Hematopoietic multipotent progenitor cell treated with erythropoietin and hydrocortisone succinate and interleukin-3 and kit ligand, for 8 days (in vitro differentiated cells): ENCODE data around the gene AMOTL1.
"Not testable (repeated sequence)": the region's sequence is repeated elsewhere in the genome, so short reads cannot be mapped to it uniquely, and the experiment has no call there.

Source experiments
- DNase-seq: peaks from one replicate; pipeline ENCODE4 v3.0.0-alpha.2; 2015

AMOTL1 gene

GRCh38 chr11:94771951-94772350, 3.8 kb downstream of the AMOTL1 start:
- no peak for DNase-seq

- no peak for DNase-seq
These were observed 5.7 kb downstream of the AMOTL1 start for GRCh38 chr11:94773842-94774241.

- DNase-seq: no peak
These were observed 6.2 kb downstream of the AMOTL1 start for GRCh38 chr11:94774345-94774744.

- DNase-seq: peak; percentile 72
These were observed 7.6 kb downstream of the AMOTL1 start for GRCh38 chr11:94775567-94776327.

- DNase-seq: peak; percentile 78
These were observed 8.5 kb downstream of the AMOTL1 start for GRCh38 chr11:94776351-94777321.

- DNase-seq: peak; percentile 15
These were observed 12.3 kb downstream of the AMOTL1 start for GRCh38 chr11:94780432-94780831.

GRCh38 chr11:94781837-94782236, 13.7 kb downstream of the AMOTL1 start:
- no peak for DNase-seq

- DNase-seq: no peak
These were observed 14.3 kb downstream of the AMOTL1 start for GRCh38 chr11:94782446-94782845.

GRCh38 chr11:94784884-94785283, 16.7 kb downstream of the AMOTL1 start:
- no peak for DNase-seq

- DNase-seq: no peak
These were observed 17.4 kb downstream of the AMOTL1 start for GRCh38 chr11:94785509-94785908.

GRCh38 chr11:94786264-94787126, 18.3 kb downstream of the AMOTL1 start:
- peak; percentile 69 for DNase-seq

- peak; percentile 21 for DNase-seq
These were observed 19.6 kb downstream of the AMOTL1 start for GRCh38 chr11:94787801-94788200.

GRCh38 chr11:94788396-94788795, 20.2 kb downstream of the AMOTL1 start:
- DNase-seq: no peak

- no peak for DNase-seq
These were observed 22.0 kb downstream of the AMOTL1 start for GRCh38 chr11:94790197-94790596.

- no peak for DNase-seq
These were observed 22.6 kb downstream of the AMOTL1 start for GRCh38 chr11:94790661-94791180.

GRCh38 chr11:94791216-94791889, 23.2 kb downstream of the AMOTL1 start:
- DNase-seq: peak; percentile 26

GRCh38 chr11:94791942-94792341, 23.8 kb downstream of the AMOTL1 start:
- not testable (repeated sequence) for DNase-seq

GRCh38 chr11:94792451-94792850, 24.3 kb downstream of the AMOTL1 start:
- no peak for DNase-seq

GRCh38 chr11:94793002-94793401, 24.8 kb downstream of the AMOTL1 start:
- DNase-seq: no peak

GRCh38 chr11:94793822-94794221, 25.7 kb downstream of the AMOTL1 start:
- no peak for DNase-seq

- DNase-seq: peak; percentile 87
These were observed 26.4 kb downstream of the AMOTL1 start for GRCh38 chr11:94794287-94795168.
